Measurements from ENCODE around the gene PMAIP1.

The PMAIP1 gene

DNA sequence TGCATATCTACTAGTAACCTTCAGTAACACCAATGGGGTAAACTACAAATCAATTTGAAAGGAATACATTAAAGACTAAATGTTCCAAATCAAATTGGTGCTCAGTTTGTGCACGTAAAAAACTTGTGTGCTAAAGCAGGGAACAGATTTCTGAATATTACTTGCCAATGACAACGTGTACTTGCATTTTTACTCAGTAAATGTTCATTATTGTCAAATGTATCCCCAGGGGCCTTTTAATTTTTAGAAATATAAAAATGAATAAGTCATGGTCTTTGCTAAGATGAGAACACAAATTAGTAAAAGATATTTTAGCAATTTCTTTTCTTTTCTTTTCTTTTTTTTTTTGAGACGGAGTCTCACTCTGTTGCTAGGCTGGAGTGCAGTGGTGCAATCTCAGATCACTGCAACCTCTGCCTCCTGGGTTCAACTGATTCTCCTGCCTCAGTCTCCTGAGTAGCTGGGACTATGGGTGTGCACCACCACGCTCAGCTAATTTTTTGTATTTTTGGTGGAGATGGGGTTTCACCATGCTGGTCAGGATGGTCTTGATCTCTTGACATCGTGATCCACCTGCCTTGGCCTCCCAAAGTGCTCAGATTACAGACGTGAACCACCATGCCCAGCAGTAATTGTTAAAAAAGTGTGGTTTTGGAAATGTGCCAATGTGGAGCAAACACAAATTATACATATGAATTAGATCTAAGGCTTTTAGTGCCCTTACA lies 52.6 kb downstream of the PMAIP1 start:
- DNase-seq (ENCODE audit: low read depth): no peak

Data from amniotic epithelial cell (primary cell).